Activated naive CD8-positive, alpha-beta T cell treated with anti-CD3 and anti-CD28 coated beads, Interleukin-2, amount 50 U/mL, for 24 hours (primary cell): Measurements from ENCODE around the gene LMAN1.

ENCODE experiments used
- ATAC-seq: fragments of 150-1000 bp; cut with Tn5 transposase; one replicate; pipeline ENCODE4 v1.10.0; 2021
- DNase-seq: peaks from one replicate; pipeline ENCODE4 v3.0.0; 2021
- H3K27ac Mint-ChIP-seq: one replicate; pipeline ENCODE4 v1.8.0; 2021; ENCODE audit warnings: mild to moderate bottlenecking, mixed read lengths
- H3K27me3 Mint-ChIP-seq: one replicate; pipeline ENCODE4 v1.8.0; 2021; ENCODE audit warnings: mixed read lengths
- H3K36me3 Mint-ChIP-seq: one replicate; pipeline ENCODE4 v1.8.0; 2021; ENCODE audit warnings: low read depth, mixed read lengths
- H3K4me1 Mint-ChIP-seq: one replicate; pipeline ENCODE4 v1.8.0; 2021; ENCODE audit warnings: mixed read lengths
- H3K4me3 Mint-ChIP-seq: one replicate; pipeline ENCODE4 v1.8.0; 2021; ENCODE audit warnings: mild to moderate bottlenecking, moderate library complexity, mixed read lengths
- H3K9me3 Mint-ChIP-seq: one replicate; pipeline ENCODE4 v1.8.0; 2021; ENCODE audit warnings: mixed read lengths

The LMAN1 gene

DNA sequence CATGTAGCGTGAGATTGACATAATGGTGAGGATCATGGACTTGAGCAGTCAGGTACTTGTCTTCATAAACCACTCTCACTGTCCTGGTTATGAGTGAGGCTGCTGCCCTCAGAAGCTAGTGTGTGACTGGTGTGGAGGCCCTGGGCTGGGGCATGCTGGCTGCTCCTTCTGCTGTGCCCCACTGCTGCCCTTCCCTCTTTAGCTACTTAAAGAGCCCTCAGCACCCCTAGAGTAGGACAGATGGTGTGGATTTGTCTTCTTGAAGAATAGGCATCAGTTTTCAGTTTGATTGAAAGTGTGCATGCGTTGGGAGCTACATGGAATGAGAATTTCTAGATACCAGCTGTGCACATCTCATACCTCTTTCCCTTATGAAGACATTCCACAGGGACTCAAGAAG lies 56.1 kb downstream of the LMAN1 start:
- no peaks in the 10 kb centered on the region for H3K4me1 Mint-ChIP-seq
- no peak for DNase-seq
- no peak overlapping the region for H3K4me3 Mint-ChIP-seq
- peaks cover 24% of the 10 kb centered on the region for H3K27me3 Mint-ChIP-seq
- no peaks in the 10 kb centered on the region for H3K36me3 Mint-ChIP-seq
- no peak for ATAC-seq
- H3K9me3 Mint-ChIP-seq = no peaks in the 10 kb centered on the region
- H3K27ac Mint-ChIP-seq = no peak overlapping the region

DNA sequence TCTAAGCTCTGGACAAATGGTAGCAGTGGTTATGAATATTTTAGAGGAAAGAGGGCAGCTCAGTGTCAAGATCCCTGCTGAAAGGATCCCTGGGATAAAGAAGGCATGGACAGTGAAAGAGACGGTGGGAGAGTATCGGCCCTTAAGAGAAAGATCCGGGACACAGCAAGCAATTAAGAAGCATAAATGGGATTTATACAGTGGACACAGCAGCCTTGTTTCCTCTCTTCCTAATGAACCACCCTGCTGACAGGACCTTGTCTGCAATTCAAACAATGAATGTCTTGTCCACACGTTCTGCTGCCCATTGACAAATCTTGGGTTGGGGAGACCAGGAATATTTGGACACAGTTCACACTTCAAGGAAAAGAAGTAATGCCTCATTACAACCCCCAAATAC lies 57.1 kb downstream of the LMAN1 start:
- DNase-seq = no peak
- Mint-ChIP-seq H3K27ac (no peak overlapping the region), H3K4me3 (no peak overlapping the region), H3K4me1 (no peaks in the 10 kb centered on the region), H3K36me3 (no peaks in the 10 kb centered on the region), H3K27me3 (peaks cover 23% of the 10 kb centered on the region), H3K9me3 (no peaks in the 10 kb centered on the region)
- ATAC-seq = no peak

DNA sequence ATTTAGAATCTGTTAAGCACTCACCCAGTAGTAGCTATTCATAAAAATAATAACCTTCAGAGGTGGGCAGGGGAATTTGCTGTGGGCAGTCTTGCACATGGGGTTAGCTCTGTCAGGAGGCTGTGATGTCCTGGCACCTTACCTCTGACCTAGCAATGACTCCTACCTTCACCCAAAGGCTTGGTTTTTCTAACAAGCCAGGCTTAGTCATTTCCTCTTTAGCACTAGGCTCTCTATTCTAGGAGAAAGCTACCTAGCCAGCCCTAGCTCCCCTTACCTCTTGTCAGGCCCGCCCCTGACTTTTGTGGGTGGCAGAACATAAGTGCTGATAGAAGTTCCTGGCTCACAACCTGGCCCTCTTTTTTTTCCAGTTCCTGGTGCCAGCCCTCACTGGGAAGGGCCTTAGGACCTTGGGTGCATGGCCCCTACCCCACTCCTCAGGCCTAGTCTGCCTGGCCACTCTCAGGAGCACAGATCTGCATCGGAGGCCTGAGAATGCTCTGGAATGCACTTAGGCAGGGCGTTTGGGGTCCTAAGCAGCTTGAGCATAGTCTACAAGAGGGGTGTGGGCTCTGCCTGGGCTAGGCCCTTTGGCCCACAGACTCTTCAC lies 58.3 kb downstream of the LMAN1 start:
- H3K27me3 Mint-ChIP-seq = peaks cover 22% of the 10 kb centered on the region
- no peak overlapping the region for H3K27ac Mint-ChIP-seq
- H3K9me3 Mint-ChIP-seq = no peaks in the 10 kb centered on the region
- no peak overlapping the region for H3K4me3 Mint-ChIP-seq
- DNase-seq = no peak
- H3K36me3 Mint-ChIP-seq = no peaks in the 10 kb centered on the region
- no peaks in the 10 kb centered on the region for H3K4me1 Mint-ChIP-seq
- ATAC-seq = peak; percentile 83

DNA sequence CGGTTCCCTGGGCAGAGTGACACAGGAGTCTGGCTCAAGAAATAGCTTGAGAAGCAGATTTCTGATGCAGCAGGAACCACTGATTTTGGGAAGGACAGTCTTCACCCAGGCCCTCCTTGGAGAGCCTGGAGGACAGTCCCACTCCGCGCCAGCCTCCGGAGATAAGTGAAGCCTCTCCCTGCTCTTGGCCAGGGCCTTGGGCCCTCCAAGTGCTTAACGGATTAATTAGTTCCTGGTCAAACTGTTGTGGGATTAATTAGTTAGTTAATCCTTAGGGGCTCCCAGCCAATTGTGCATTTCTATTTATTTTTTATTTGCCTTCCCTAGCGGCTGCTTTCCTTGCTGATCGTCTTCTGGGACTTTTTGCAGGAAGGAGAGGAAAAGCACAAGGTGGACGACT lies 60.2 kb downstream of the LMAN1 start:
- no peaks in the 10 kb centered on the region for H3K36me3 Mint-ChIP-seq
- H3K4me1 Mint-ChIP-seq = no peaks in the 10 kb centered on the region
- no peak for ATAC-seq
- H3K27me3 Mint-ChIP-seq = peaks cover 28% of the 10 kb centered on the region
- H3K4me3 Mint-ChIP-seq = no peak overlapping the region
- no peak overlapping the region for H3K27ac Mint-ChIP-seq
- no peak for DNase-seq
- no peaks in the 10 kb centered on the region for H3K9me3 Mint-ChIP-seq

DNA sequence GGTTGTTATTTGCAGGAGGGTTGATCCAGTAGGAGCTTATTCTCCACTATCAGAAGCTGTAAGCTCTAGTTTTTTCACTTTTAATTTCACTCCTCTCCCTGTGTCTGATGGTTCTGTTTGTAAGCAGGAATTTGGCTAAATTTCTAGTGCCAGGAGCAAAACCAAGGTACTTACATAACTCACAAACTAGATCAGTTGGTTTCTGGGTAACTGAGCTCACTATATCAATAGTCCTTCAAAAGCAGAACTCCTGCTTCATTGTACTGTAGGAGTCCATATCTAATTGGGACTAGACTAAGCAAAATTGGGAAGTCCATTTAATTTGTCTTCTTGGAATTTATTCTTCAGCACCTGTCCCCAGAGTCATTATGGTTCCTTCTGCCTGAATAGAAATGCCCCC lies 65.7 kb downstream of the LMAN1 start:
- Mint-ChIP-seq H3K36me3 (no peaks in the 10 kb centered on the region), H3K27ac (no peak overlapping the region), H3K4me3 (no peak overlapping the region), H3K4me1 (no peaks in the 10 kb centered on the region), H3K27me3 (peaks cover 50% of the 10 kb centered on the region), H3K9me3 (no peaks in the 10 kb centered on the region)
- ATAC-seq (no peak), DNase-seq (no peak)

DNA sequence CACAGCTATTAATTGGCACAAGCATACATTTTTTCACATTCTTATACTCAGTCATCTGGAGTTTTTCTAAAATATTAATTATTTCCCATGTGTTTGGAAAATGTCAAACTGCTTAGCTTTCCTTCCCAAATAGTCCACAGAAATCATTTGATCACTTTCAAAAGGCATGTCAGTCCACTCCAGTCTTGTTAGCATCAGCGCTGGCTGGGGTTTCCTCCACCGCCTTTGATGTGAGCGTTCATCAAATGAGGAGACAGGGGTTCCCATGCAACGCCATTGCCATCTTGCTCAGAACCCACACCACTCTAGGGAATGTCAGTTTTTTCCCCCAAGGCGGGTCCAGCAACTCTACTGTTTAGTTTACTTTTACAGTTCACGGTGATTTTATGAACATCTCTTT lies 72.7 kb downstream of the LMAN1 start:
- no peak overlapping the region for H3K4me3 Mint-ChIP-seq
- no peaks in the 10 kb centered on the region for H3K36me3 Mint-ChIP-seq
- no peaks in the 10 kb centered on the region for H3K4me1 Mint-ChIP-seq
- no peaks in the 10 kb centered on the region for H3K9me3 Mint-ChIP-seq
- ATAC-seq (no peak), DNase-seq (no peak)
- peaks cover 45% of the 10 kb centered on the region for H3K27me3 Mint-ChIP-seq
- no peak overlapping the region for H3K27ac Mint-ChIP-seq

DNA sequence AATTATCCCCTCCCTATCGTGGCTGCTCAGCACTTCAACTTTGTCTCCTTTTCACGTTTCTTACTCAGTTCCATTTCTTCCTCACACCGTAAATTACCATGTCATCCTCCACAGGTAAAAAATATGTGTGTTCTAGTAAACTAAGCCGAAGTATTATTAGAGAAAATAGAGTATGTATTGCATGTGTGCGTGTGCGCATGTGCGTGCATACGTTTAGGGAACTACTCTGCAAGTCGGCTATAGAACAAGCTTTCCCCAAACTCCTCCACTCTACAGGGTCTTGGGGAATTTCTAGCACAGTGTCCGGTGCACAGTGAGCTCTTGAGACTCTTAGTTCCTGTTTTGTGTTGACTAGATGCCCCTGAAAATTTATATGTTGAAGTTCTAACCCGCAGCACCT lies 76.7 kb downstream of the LMAN1 start:
- Mint-ChIP-seq H3K4me1 (no peaks in the 10 kb centered on the region), H3K9me3 (no peaks in the 10 kb centered on the region), H3K27me3 (peaks cover 47% of the 10 kb centered on the region), H3K36me3 (no peaks in the 10 kb centered on the region), H3K4me3 (no peak overlapping the region), H3K27ac (no peak overlapping the region)
- ATAC-seq = no peak
- no peak for DNase-seq

DNA sequence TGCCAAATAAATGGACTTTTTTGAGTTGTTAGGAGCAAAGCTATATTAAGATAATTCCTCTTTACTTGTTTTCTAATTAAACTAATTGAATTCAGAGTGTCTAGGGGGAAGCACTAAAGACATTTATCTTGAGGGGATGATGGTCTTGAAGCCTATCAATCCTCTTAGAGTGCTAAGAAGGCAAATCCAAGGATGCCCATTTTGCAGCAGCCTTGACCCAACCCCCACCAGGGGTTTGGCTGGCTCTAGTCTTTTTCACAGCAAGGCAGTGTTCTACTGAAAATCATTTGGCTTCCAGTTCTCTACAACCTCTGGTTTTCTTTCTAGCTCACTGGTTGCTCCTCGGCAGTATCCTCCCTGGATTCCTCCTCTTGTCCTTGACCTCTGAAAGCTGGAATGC lies 79.3 kb downstream of the LMAN1 start:
- DNase-seq (no peak), ATAC-seq (no peak)
- Mint-ChIP-seq H3K4me1 (no peaks in the 10 kb centered on the region), H3K9me3 (no peaks in the 10 kb centered on the region), H3K27ac (no peak overlapping the region), H3K27me3 (peaks cover 56% of the 10 kb centered on the region), H3K4me3 (no peak overlapping the region), H3K36me3 (no peaks in the 10 kb centered on the region)

DNA sequence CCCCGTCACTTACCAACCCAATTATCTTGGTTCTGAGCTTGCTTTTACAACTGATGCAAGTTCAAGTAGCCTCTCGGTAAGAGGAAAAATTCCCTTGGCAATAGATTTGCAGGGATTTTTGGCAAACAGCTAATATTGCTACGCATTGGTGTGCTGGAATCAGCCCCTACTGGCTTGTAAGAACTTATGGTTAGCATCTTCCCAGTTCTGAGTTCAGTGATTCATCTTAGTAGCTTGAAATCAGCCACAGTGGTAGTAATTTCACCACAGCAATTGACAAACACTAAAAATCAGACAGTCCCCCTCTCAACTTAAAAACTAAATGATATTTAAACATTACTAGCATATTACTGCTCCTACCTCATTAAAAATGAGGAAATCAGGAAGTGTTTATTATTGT lies 79.9 kb downstream of the LMAN1 start:
- no peak overlapping the region for H3K4me3 Mint-ChIP-seq
- no peaks in the 10 kb centered on the region for H3K4me1 Mint-ChIP-seq
- peaks cover 56% of the 10 kb centered on the region for H3K27me3 Mint-ChIP-seq
- no peak overlapping the region for H3K27ac Mint-ChIP-seq
- DNase-seq = no peak
- H3K9me3 Mint-ChIP-seq = no peaks in the 10 kb centered on the region
- no peaks in the 10 kb centered on the region for H3K36me3 Mint-ChIP-seq
- no peak for ATAC-seq

DNA sequence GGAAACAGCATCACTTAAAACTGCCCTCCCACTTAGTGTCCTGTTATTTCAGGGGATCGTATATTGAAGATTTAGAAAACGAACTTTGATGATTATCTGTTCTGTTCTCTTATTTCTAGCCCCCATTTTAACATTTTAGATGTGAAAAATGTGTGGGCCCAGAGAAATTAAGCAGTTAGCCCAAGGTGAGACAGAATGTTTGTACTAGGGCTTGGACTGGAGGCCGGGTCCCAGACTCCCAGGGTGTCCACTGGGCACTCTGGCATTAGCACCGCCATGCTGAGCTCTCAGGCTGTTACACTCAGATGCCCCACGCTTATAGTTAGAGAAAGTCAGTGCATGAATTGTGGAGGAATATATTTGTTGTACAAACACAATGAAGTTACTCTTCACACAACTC lies 80.3 kb downstream of the LMAN1 start:
- Mint-ChIP-seq H3K4me3 (no peak overlapping the region), H3K4me1 (peaks cover 2% of the 10 kb centered on the region), H3K27ac (no peak overlapping the region), H3K9me3 (no peaks in the 10 kb centered on the region), H3K27me3 (peaks cover 58% of the 10 kb centered on the region), H3K36me3 (no peaks in the 10 kb centered on the region)
- ATAC-seq (no peak), DNase-seq (no peak)
